Measurements from ENCODE around the gene PHLPP2. TPM values are rescaled to one million over a fixed set of nuclear protein-coding genes. Genes with fewer than 3 reads are reported as not detected.

Gene PHLPP2
- polyA plus RNA-seq, 1 experiment = 10.3 TPM

DNA sequence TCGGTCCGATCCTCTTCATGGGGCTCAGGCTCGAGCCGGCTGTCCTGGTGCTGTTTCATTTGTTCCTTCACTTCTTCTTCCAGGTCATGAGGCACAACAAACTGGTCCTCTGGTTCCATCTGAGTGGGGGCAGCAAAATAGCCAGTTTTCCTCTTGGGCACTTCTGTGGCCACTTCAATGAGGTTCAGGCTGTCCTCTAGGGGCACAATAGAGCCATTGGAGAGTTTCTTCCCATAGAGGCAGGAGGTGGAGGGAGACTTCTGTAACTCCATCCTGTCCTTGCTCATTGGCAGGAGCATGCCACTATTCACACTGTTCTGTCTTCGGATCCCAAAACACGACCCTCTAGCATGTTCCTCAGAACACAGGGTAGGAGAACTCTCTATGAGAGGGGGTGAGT lies 75.6 kb downstream of the PHLPP2 start:
- TF ChIP-seq, protein P1, sequence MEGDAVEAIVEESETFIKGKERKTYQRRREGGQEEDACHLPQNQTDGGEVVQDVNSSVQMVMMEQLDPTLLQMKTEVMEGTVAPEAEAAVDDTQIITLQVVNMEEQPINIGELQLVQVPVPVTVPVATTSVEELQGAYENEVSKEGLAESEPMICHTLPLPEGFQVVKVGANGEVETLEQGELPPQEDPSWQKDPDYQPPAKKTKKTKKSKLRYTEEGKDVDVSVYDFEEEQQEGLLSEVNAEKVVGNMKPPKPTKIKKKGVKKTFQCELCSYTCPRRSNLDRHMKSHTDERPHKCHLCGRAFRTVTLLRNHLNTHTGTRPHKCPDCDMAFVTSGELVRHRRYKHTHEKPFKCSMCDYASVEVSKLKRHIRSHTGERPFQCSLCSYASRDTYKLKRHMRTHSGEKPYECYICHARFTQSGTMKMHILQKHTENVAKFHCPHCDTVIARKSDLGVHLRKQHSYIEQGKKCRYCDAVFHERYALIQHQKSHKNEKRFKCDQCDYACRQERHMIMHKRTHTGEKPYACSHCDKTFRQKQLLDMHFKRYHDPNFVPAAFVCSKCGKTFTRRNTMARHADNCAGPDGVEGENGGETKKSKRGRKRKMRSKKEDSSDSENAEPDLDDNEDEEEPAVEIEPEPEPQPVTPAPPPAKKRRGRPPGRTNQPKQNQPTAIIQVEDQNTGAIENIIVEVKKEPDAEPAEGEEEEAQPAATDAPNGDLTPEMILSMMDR (IDR thresholded peaks at IDR 0.05; ENCODE audit: low read depth, low read length) = peak; percentile 41
- H3K4me3 ChIP-seq (ENCODE audit: low read depth, low read length) = no peak overlapping the region
- CTCF ChIA-PET = interaction anchor here (0.6 kb wide), 2 partner anchors 38 to 66 kb away, joined by 3 read pairs; no protein-coding TSS in a partner anchor
- DNase-seq (ENCODE audit: low read depth, low spot score) = no peak
- no peaks in the 10 kb centered on the region for H3K27me3 ChIP-seq (ENCODE audit: control insufficient read depth, insufficient read depth, low read length)
- no peak overlapping the region for H3K27ac ChIP-seq (ENCODE audit: low read depth, low read length)
- H3K9me3 ChIP-seq (ENCODE audit: control insufficient read depth, insufficient read depth, low read length) = no peaks in the 10 kb centered on the region
- POLR2A ChIA-PET = no interaction called here

DNA sequence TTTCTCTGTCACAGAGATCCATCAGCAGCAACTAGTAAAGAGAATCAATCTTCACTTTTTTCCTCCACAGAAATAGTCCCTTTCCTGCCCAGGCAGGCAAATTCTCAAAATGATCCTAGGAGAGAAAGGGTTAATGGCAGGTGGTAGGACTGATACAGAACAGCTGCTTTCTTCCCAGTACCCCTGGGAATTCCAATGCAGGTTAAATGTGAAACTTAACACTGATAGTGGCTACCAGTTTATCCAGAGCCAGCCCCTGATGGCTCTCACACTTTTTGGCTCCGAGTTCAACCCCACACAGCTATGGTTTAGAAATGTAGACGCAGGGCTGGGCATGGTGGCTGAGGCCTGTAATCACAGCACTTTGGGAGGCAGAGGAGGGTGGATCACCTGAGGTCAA lies 76.3 kb downstream of the PHLPP2 start:
- H3K27me3 ChIP-seq (ENCODE audit: control insufficient read depth, insufficient read depth, low read length) = no peaks in the 10 kb centered on the region
- TF ChIP-seq, protein P1 (IDR thresholded peaks at IDR 0.05; ENCODE audit: low read depth, low read length) = no peak
- ChIA-PET CTCF (interaction anchor here (0.6 to 0.7 kb wide), 3 partner anchors 31 to 77 kb away, joined by 3 read pairs; partner anchors contain the start of gene PHLPP2), POLR2A (no interaction called here)
- no peak overlapping the region for H3K27ac ChIP-seq (ENCODE audit: low read depth, low read length)
- DNase-seq (ENCODE audit: low read depth, low spot score) = no peak
- H3K9me3 ChIP-seq (ENCODE audit: control insufficient read depth, insufficient read depth, low read length) = no peaks in the 10 kb centered on the region
- no peak overlapping the region for H3K4me3 ChIP-seq (ENCODE audit: low read depth, low read length)

DNA sequence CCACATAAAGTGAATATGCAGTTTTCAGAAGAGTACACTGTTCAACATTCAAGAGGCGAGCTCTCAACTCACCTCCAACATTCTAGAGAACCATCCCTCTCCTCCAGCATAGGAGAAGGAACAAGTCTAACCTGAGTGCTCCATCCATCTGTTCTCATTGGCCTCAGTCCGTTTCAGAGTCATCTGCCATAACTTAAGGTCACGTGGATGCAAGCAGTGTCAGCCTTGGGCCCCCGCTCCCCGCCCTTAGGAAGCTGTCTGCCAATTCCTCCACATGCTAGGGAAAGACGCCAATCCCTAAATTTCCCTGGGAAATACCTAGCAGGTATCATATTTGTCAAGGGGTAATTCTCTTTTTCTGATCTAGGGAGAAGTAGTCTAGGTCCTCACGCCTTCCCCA lies 77.1 kb downstream of the PHLPP2 start:
- POLR2A ChIA-PET = no interaction called here
- CTCF ChIA-PET = interaction anchor here (0.5 kb wide), 1 partner anchor 247 kb away, joined by 3 read pairs; no protein-coding TSS in a partner anchor
- Histone ChIP-seq H3K27me3 (ENCODE audit: control insufficient read depth, insufficient read depth, low read length) (no peaks in the 10 kb centered on the region), H3K9me3 (ENCODE audit: control insufficient read depth, insufficient read depth, low read length) (no peaks in the 10 kb centered on the region), H3K4me3 (ENCODE audit: low read depth, low read length) (no peak overlapping the region), H3K27ac (ENCODE audit: low read depth, low read length) (no peak overlapping the region)
- no peak for DNase-seq (ENCODE audit: low read depth, low spot score)
- TF ChIP-seq, protein P1 (IDR thresholded peaks at IDR 0.05; ENCODE audit: low read depth, low read length) = no peak

- ChIA-PET POLR2A (no interaction called here), CTCF (interaction anchor here (0.7 to 1.5 kb wide), 4 partner anchors 9 to 91 kb away, joined by 3 to 6 read pairs (median 3); no protein-coding TSS in a partner anchor)
- H3K27ac ChIP-seq (ENCODE audit: low read depth, low read length) = no peak overlapping the region
- no peaks in the 10 kb centered on the region for H3K27me3 ChIP-seq (ENCODE audit: control insufficient read depth, insufficient read depth, low read length)
- no peak for DNase-seq (ENCODE audit: low read depth, low spot score)
- TF ChIP-seq, protein P1 (IDR thresholded peaks at IDR 0.05; ENCODE audit: low read depth, low read length) = peak; percentile 38
- H3K4me3 ChIP-seq (ENCODE audit: low read depth, low read length) = no peak overlapping the region
- no peaks in the 10 kb centered on the region; the same call in 1 of the 2 replicates for H3K9me3 ChIP-seq (ENCODE audit: control insufficient read depth, insufficient read depth, low read length)
These were observed 79.1 kb downstream of the PHLPP2 start for GRCh38 chr16:71645450-71645849.

DNA sequence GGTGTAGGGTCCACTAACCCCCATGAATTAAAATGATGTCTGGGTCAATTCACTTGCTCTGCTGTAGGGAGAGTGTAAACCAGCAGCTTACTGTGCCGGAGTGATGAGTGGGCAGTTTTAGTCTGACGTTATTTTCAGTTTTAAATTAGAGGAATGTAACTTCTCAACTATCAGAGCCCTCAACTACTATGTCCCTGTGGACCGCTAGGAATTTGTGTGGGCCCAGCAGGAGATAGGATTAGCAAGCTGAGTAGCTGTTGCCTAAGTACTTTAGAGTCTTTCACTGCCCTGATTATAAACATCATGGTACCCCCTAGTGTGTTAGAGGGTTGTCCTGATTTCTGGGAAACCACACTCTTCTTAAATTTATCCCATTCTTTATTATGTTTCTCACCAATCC lies 87.1 kb downstream of the PHLPP2 start:
- Histone ChIP-seq H3K27ac (ENCODE audit: low read depth, low read length) (peak overlapping the region; percentile 47), H3K4me3 (ENCODE audit: low read depth, low read length) (no peak overlapping the region), H3K27me3 (ENCODE audit: control insufficient read depth, insufficient read depth, low read length) (no peaks in the 10 kb centered on the region), H3K9me3 (ENCODE audit: control insufficient read depth, insufficient read depth, low read length) (no peaks in the 10 kb centered on the region; the same call in 1 of the 2 replicates)
- TF ChIP-seq, protein P1 (IDR thresholded peaks at IDR 0.05; ENCODE audit: low read depth, low read length) = no peak
- DNase-seq (ENCODE audit: low read depth, low spot score) = peak; percentile 63
- ChIA-PET CTCF (interaction anchor here (1.5 kb wide), 1 partner anchor 26 kb away, joined by 11 read pairs; no protein-coding TSS in a partner anchor), POLR2A (no interaction called here)

Data from AG04450 (cell line).